IMR-90 (cell line): ENCODE data around the gene CSRP2. TPM values are rescaled to one million over a fixed set of nuclear protein-coding genes. Genes with fewer than 3 reads are reported as not detected.

ENCODE experiments used
- ATAC-seq: fragments of 200-7000 bp; cut with Tn5 transposase; 2 replicates; pipeline ENCODE4 v1.9.1; 2020; ENCODE audit warnings: low read depth, mild to moderate bottlenecking, moderate library complexity
- BruUV-seq: library from RNA; stranded (reverse); fragments of 400-500 nt; replicated peaks from 2 replicates; lab custom pipeline; 2021; lab: Mats Ljungman, UMichigan
- CTCF ChIA-PET: fragments of 300-600 bp; formaldehyde crosslinking; extraction: SDS; loops from one replicate; lab custom pipeline; 2021; ENCODE audit warnings: antibody characterized with exemption; lab: Yijun Ruan, JAX
- POLR2A ChIA-PET: fragments of 300-600 bp; sonication (Branson Sonifier 250); formaldehyde crosslinking; loops from one replicate; lab custom pipeline; 2022; ENCODE audit warnings: antibody characterized with exemption; ENCODE audit not compliant: unreplicated experiment; lab: Charles Lee
- DNase-seq: peaks from one replicate; pipeline ENCODE4 v3.0.0; 2013
- H2AFZ ChIP-seq: replicated peaks from 2 replicates; pipeline ENCODE3; 2013; ENCODE audit warnings: low read length, mild to moderate bottlenecking; ENCODE audit not compliant: poor library complexity
- H2AK5ac ChIP-seq: 2 replicates; pipeline ENCODE4 v1.6.1; 2013; ENCODE audit warnings: low read depth, low read length, inconsistent platforms
- H2AK9ac ChIP-seq: replicated peaks from 2 replicates; pipeline ENCODE3; 2013; ENCODE audit warnings: mild to moderate bottlenecking, low read depth, low read length, moderate library complexity; ENCODE audit not compliant: poor library complexity
- H2BK120ac ChIP-seq: 2 replicates; pipeline ENCODE4 v1.6.1; 2013; ENCODE audit warnings: low read depth, low read length, inconsistent platforms
- H2BK15ac ChIP-seq: 3 replicates; pipeline ENCODE4 v1.6.1; 2013; ENCODE audit warnings: low read depth, low read length, inconsistent platforms
- H2BK20ac ChIP-seq: 2 replicates; pipeline ENCODE4 v1.6.1; 2013; ENCODE audit warnings: low read depth, mild to moderate bottlenecking, inconsistent platforms, low read length, moderate library complexity
- H2BK5ac ChIP-seq: 2 replicates; pipeline ENCODE4 v1.6.1; 2013; ENCODE audit warnings: mild to moderate bottlenecking, low read depth, low read length, inconsistent platforms; ENCODE audit not compliant: poor library complexity, severe bottlenecking
- H3K14ac ChIP-seq: replicated peaks from 2 replicates; pipeline ENCODE4 v1.6.1; 2013; ENCODE audit warnings: low read depth, low read length, inconsistent platforms
- H3K18ac ChIP-seq: 2 replicates; pipeline ENCODE4 v1.6.1; 2013; ENCODE audit warnings: low read depth, low read length, control low read depth
- H3K23ac ChIP-seq: 2 replicates; pipeline ENCODE4 v1.6.1; 2013; ENCODE audit warnings: low read depth, low read length, inconsistent platforms
- H3K27ac ChIP-seq: 2 replicates; pipeline ENCODE4 v1.5.1; 2013; ENCODE audit warnings: mild to moderate bottlenecking, control low read depth, low read length; ENCODE audit not compliant: insufficient read depth
- H3K27me3 ChIP-seq: 2 replicates; pipeline ENCODE4 v1.6.1; 2013; ENCODE audit warnings: low read length; ENCODE audit not compliant: control insufficient read depth, insufficient read depth
- H3K36me3 ChIP-seq: 2 replicates; pipeline ENCODE4 v1.6.1; 2013; ENCODE audit warnings: low read length, mixed read lengths; ENCODE audit not compliant: control insufficient read depth, insufficient read depth
- H3K4ac ChIP-seq: 2 replicates; pipeline ENCODE4 v1.6.1; 2013; ENCODE audit warnings: low read depth, low read length, inconsistent platforms
- H3K4me1 ChIP-seq: 2 replicates; pipeline ENCODE4 v1.6.1; 2013; ENCODE audit warnings: low read length, mixed read lengths; ENCODE audit not compliant: control insufficient read depth, insufficient read depth
- H3K4me2 ChIP-seq: 2 replicates; pipeline ENCODE4 v1.6.1; 2013; ENCODE audit warnings: low read depth, mild to moderate bottlenecking, control low read depth, low read length, moderate library complexity
- H3K4me3 ChIP-seq: 2 replicates; pipeline ENCODE4 v1.5.1; 2013; ENCODE audit warnings: low read depth, mild to moderate bottlenecking, control low read depth, low read length, moderate library complexity; ENCODE audit not compliant: insufficient read depth
- H3K56ac ChIP-seq: 2 replicates; pipeline ENCODE4 v1.6.1; 2013; ENCODE audit warnings: low read length, inconsistent platforms; ENCODE audit not compliant: insufficient read depth; ENCODE audit errors: extremely low read depth
- H3K79me1 ChIP-seq, 2 experiments: 2 replicates each; pipeline ENCODE4 v1.6.1; 2013; ENCODE audit warnings: low read length in 2 of 2, inconsistent platforms in 1 of 2, low read depth in 1 of 2
- H3K9ac ChIP-seq: 2 replicates; pipeline ENCODE4 v1.6.1; 2013; ENCODE audit warnings: low read depth, low read length, control low read depth
- H3K9me1 ChIP-seq: 2 replicates; pipeline ENCODE4 v1.6.1; 2013; ENCODE audit warnings: low read length, inconsistent platforms; ENCODE audit not compliant: insufficient read depth
- H3K9me3 ChIP-seq: 2 replicates; pipeline ENCODE4 v1.6.1; 2013; ENCODE audit warnings: low read length; ENCODE audit not compliant: control insufficient read depth, insufficient read depth
- H4K20me1 ChIP-seq: 2 replicates; pipeline ENCODE4 v1.6.1; 2013; ENCODE audit warnings: low read length, inconsistent platforms; ENCODE audit not compliant: insufficient read depth
- H4K5ac ChIP-seq: 2 replicates; pipeline ENCODE4 v1.6.1; 2013; ENCODE audit warnings: mild to moderate bottlenecking, low read depth, low read length, control low read depth
- H4K8ac ChIP-seq, 2 experiments: 2 replicates each; pipeline ENCODE4 v1.6.1; 2013; ENCODE audit warnings: low read depth in 2 of 2, low read length in 2 of 2, control low read depth in 1 of 2, inconsistent platforms in 1 of 2
- H4K91ac ChIP-seq: 2 replicates; pipeline ENCODE4 v1.6.1; 2013; ENCODE audit warnings: low read depth, low read length, inconsistent platforms; ENCODE audit not compliant: insufficient read depth
- FOS ChIP-seq: fragments of 150-350 bp; IDR thresholded peaks from 2 replicates; pipeline ENCODE4 v1.6.1; 2016; ENCODE audit warnings: low read depth, low read length
- WGBS, 2 experiments: methylation state at CpG; one replicate each; pipeline versions ENCODE4 v1.1.5 to v1.1.7; 2013; ENCODE audit warnings: missing lambda C conversion rate in 2 of 2; ENCODE audit not compliant: insufficient read length in 1 of 2; ENCODE audit errors: extremely low coverage in 2 of 2; 5-methylcytosine and 5-hydroxymethylcytosine counted together
- dilution Hi-C: fragments of 300-500 bp; cut with HindIII; formaldehyde crosslinking; loops from one replicate; pipeline ENCODE4 v1.14.3; 2018; ENCODE audit warnings: low sequenced_read_pairs; ENCODE audit not compliant: unreplicated experiment
- in situ Hi-C: fragments of 300-500 bp; cut with MboI; formaldehyde crosslinking; loops from 3 replicates; pipeline ENCODE4 v1.14.3; 2019; ENCODE audit warnings: low sequenced_read_pairs, inconsistent platforms, mixed read lengths
- intact Hi-C: fragments of 100-400 bp; cut with micrococcal nuclease; formaldehyde crosslinking; loops from 2 replicates; pipeline ENCODE4 v1.10.0; 2022
- polyA plus RNA-seq, 3 experiments: library from polyadenylated mRNA; depleted of rRNA; stranded (reverse); fragments of >200 nt; gene quantifications; 2 replicates each; pipeline ENCODE4 v1.2.3, GENCODE V29; 2012; ENCODE audit warnings: low replicate concordance in 1 of 3
- total RNA-seq: library from RNA; depleted of rRNA; stranded (reverse); fragments of >200 nt; gene quantifications from 2 replicates; pipeline ENCODE4 v1.2.3, GENCODE V29; 2012
- TF ChIP-seq, protein P1 (sequence below): fragments of 150-350 bp; IDR thresholded peaks from 2 replicates; pipeline ENCODE4 v1.6.1; 2016; ENCODE audit warnings: low read depth, mild to moderate bottlenecking, low read length, moderate library complexity, borderline replicate concordance

The CSRP2 gene
- total and polyA plus RNA-seq, 2 of the 4 experiments (the other 2 are of a cell fraction), result 156 to 179 TPM

DNA sequence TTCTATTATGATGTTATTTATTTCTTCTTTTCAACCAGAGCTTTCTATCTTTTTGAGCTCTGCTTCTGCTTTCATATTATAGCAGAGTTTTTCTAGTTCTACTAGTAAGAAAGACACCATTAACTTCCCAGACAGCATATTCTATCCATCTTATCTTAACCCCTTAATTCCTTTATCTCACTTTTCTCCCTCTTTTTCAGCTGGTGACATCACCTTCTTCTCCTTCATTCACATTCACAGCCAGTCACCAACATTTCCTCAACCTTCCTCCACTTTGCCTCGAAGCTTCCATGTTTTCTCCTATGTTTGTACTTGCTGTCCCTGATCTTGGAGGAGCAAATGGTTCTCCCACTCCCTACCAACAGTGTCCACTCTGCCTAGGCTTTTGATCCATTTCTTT, 3.5 kb upstream of the CSRP2 start:
- dilution Hi-C loops (no loop called here), in situ Hi-C loops (no loop called here), intact Hi-C loops (loop anchor here (5.0 kb wide), 1 partner anchor 35 kb away; no protein-coding TSS in a partner anchor)
- peaks cover 12% of the 10 kb centered on the region for H3K4me1 ChIP-seq
- peaks cover 9% of the 10 kb centered on the region for H3K9me1 ChIP-seq
- H3K36me3 ChIP-seq, result no peaks in the 10 kb centered on the region
- H3K9me3 ChIP-seq, result peaks cover 2% of the 10 kb centered on the region
- peak overlapping the region; percentile 78 for H3K4ac ChIP-seq
- no TSS peak for BruUV-seq
- peaks cover 6 to 11% of the 10 kb centered on the region in 2 experiments; a peak in 3 of 4 replicates for H3K79me1 ChIP-seq
- peak overlapping the region; percentile 15; the same call in 1 of the 2 replicates for H3K18ac ChIP-seq
- H4K20me1 ChIP-seq, result peaks cover 2% of the 10 kb centered on the region; the same call in 1 of the 2 replicates
- H3K4me2 ChIP-seq, result no peak overlapping the region
- peak overlapping the region; percentile 82 for H3K14ac ChIP-seq
- WGBS, 2 experiments, result no CpG with 5 or more reads among the region's 1 CpG
- H2BK20ac ChIP-seq, result peak overlapping the region; percentile 87
- peak overlapping the region; percentile 33 for H2BK5ac ChIP-seq
- no peak overlapping the region for H3K56ac ChIP-seq
- TF ChIP-seq, protein P1, sequence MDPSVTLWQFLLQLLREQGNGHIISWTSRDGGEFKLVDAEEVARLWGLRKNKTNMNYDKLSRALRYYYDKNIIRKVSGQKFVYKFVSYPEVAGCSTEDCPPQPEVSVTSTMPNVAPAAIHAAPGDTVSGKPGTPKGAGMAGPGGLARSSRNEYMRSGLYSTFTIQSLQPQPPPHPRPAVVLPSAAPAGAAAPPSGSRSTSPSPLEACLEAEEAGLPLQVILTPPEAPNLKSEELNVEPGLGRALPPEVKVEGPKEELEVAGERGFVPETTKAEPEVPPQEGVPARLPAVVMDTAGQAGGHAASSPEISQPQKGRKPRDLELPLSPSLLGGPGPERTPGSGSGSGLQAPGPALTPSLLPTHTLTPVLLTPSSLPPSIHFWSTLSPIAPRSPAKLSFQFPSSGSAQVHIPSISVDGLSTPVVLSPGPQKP, result no peak
- no peak for TF ChIP-seq FOS
- peak overlapping the region; percentile 17; the same call in 1 of the 2 replicates for H4K5ac ChIP-seq
- H3K27ac ChIP-seq, result no peak overlapping the region
- peak overlapping the region; percentile 85 for H2BK120ac ChIP-seq
- peak overlapping the region; percentile 74 for H4K91ac ChIP-seq
- CTCF ChIA-PET, result interaction anchor here (1.0 kb wide), 1 partner anchor 9 kb away, joined by 4 read pairs; no protein-coding TSS in a partner anchor
- no peak overlapping the region for H2AFZ ChIP-seq
- H2AK9ac ChIP-seq, result no peak overlapping the region
- H3K27me3 ChIP-seq, result no peaks in the 10 kb centered on the region
- peak overlapping the region; percentile 88; the same call in 2 of the 3 replicates for H2BK15ac ChIP-seq
- ATAC-seq (no peak), DNase-seq (no peak)
- peak overlapping the region in 1 of 2 experiments; percentile 66; a peak in 2 of 4 replicates for H4K8ac ChIP-seq
- no peak overlapping the region for H3K9ac ChIP-seq
- POLR2A ChIA-PET, result no interaction called here
- H3K4me3 ChIP-seq, result no peak overlapping the region
- peak overlapping the region; percentile 46; the same call in 1 of the 2 replicates for H3K23ac ChIP-seq
- peak overlapping the region; percentile 78 for H2AK5ac ChIP-seq
